GM12892 (cell line): ENCODE results near the gene DNAJB1.

Source experiments
- POLR2A ChIP-seq: IDR thresholded peaks from 2 replicates; pipeline ENCODE4 v1.6.1; 2011; ENCODE audit warnings: low read depth, low read length, control low read depth
- POLR2AphosphoS5 ChIP-seq: IDR thresholded peaks from 2 replicates; pipeline ENCODE4 v1.6.1; 2011; ENCODE audit warnings: low read depth, low read length, control low read depth
- TAF1 ChIP-seq: IDR thresholded peaks from 2 replicates; pipeline ENCODE4 v1.6.1; 2011; ENCODE audit warnings: low read depth, mild to moderate bottlenecking, control low read depth, low read length, borderline replicate concordance

DNA sequence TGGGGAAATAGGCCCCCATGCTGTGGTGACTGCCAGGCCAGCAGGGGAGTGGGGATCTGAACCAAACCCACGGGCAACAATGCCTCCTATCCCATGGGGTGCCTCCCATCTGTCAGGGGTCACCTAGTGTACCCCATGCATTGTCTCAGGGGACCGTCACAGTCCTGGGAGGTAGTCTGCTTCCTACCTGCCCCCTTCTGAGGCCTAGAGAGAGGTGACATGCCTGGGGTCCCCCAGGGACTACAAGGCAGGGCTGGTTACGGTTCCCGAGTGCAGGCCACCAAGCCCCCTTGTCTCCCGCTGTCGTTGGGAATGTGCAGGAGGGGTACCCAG is 42.5 kb upstream of the DNAJB1 start:
- TF ChIP-seq POLR2AphosphoS5 (no peak), POLR2A (no peak), TAF1 (no peak)
